Endothelial cell of umbilical vein (primary cell): ENCODE results near the gene PKD2. TPM values are rescaled to one million over a fixed set of nuclear protein-coding genes. Genes with fewer than 3 reads are reported as not detected.
A peak's percentile ranks its signal among the peaks of the same experiment; 100 is the strongest.

Experiments used
- BruUV-seq: library from RNA; stranded (reverse); fragments of 400-500 nt; replicated peaks from 2 replicates; lab custom pipeline; 2021; lab: Mats Ljungman, UMichigan
- CTCF ChIA-PET: fragments of 300-600, 350-600 bp; sonication (Branson Sonifier 250); formaldehyde crosslinking; loops from one replicate; lab custom pipeline; 2021; ENCODE audit warnings: antibody characterized with exemption, inconsistent platforms; lab: Charles Lee
- POLR2A ChIA-PET: fragments of 300-600, 350-600 bp; sonication (Branson Sonifier 250); formaldehyde crosslinking; loops from one replicate; lab custom pipeline; 2021; ENCODE audit warnings: antibody characterized with exemption, inconsistent platforms; lab: Charles Lee
- DNase-seq: peaks from one replicate; pipeline ENCODE4 v3.0.0-alpha.2; 2011; ENCODE audit warnings: low read depth, low spot score
- FAIRE-seq: peaks from 2 replicates; lab custom pipeline; 2011; peaks lifted over from hg19 to GRCh38; lab: Jason Lieb, UNC
- H2AFZ ChIP-seq: 2 replicates; pipeline ENCODE4 v1.6.0; 2012; ENCODE audit warnings: low read depth, low read length, control low read depth, inconsistent platforms
- H3K27ac ChIP-seq: 2 replicates; pipeline ENCODE4 v1.5.1; 2011; ENCODE audit warnings: low read depth, mild to moderate bottlenecking, control low read depth, low read length, moderate library complexity; ENCODE audit not compliant: insufficient read depth
- H3K27me3 ChIP-seq, 2 experiments: 2 replicates each; pipeline versions ENCODE4 v1.6.0 to v1.6.1; 2011; ENCODE audit warnings: low read length in 2 of 2, mixed read lengths in 1 of 2; ENCODE audit not compliant: control insufficient read depth in 2 of 2, insufficient read depth in 2 of 2
- H3K36me3 ChIP-seq, 2 experiments: 2 replicates in 1 of 2; 3 replicates in 1 of 2; pipeline ENCODE4 v1.5.1; 2011; ENCODE audit warnings: low read length in 2 of 2, mild to moderate bottlenecking in 1 of 2, moderate library complexity in 1 of 2; ENCODE audit not compliant: control insufficient read depth in 2 of 2, insufficient read depth in 2 of 2; ENCODE audit errors: extremely low read depth in 1 of 2
- H3K4me1 ChIP-seq: 3 replicates; pipeline ENCODE4 v1.5.1; 2011; ENCODE audit warnings: mild to moderate bottlenecking, low read length; ENCODE audit not compliant: control insufficient read depth, insufficient read depth; ENCODE audit errors: extremely low read depth
- H3K4me2 ChIP-seq: 2 replicates; pipeline ENCODE4 v1.6.1; 2011; ENCODE audit warnings: low read length, control low read depth, mixed read lengths; ENCODE audit not compliant: insufficient read depth
- H3K4me3 ChIP-seq, 3 experiments: fragments of 200-600 bp in 1 of 3; sonication (generic), shearing (Covaris generic) in 1 of 3; replicated peaks in 1 of 3; 2 replicates each; pipeline ENCODE4 v1.5.1; 2011 to 2016; ENCODE audit warnings: control low read depth in 3 of 3, low read length in 3 of 3, mild to moderate bottlenecking in 2 of 3, inconsistent platforms in 1 of 3, low read depth in 1 of 3, moderate library complexity in 1 of 3; ENCODE audit not compliant: insufficient read depth in 1 of 3
- H3K79me2 ChIP-seq: 2 replicates; pipeline ENCODE4 v1.6.0; 2012; ENCODE audit warnings: low read length, inconsistent platforms; ENCODE audit not compliant: control insufficient read depth, insufficient read depth
- H3K9ac ChIP-seq: replicated peaks from 2 replicates; pipeline ENCODE3; 2011; ENCODE audit warnings: low read length, control low read depth; ENCODE audit not compliant: insufficient read depth; ENCODE audit errors: extremely low read depth
- H3K9me1 ChIP-seq: replicated peaks from 3 replicates; pipeline ENCODE4 v1.6.0; 2011; ENCODE audit warnings: mild to moderate bottlenecking, low read length; ENCODE audit not compliant: control insufficient read depth, insufficient read depth; ENCODE audit errors: extremely low read depth
- H3K9me3 ChIP-seq: replicated peaks from 2 replicates; pipeline ENCODE4 v1.5.1; 2012; ENCODE audit warnings: low read length, inconsistent platforms; ENCODE audit not compliant: control insufficient read depth, insufficient read depth
- H4K20me1 ChIP-seq: replicated peaks from 2 replicates; pipeline ENCODE3; 2011; ENCODE audit warnings: mild to moderate bottlenecking, low read length; ENCODE audit not compliant: control insufficient read depth, insufficient read depth; ENCODE audit errors: extremely low read depth
- CTCF ChIP-seq, 2 donors: IDR thresholded peaks; 1 replicate in 1 of 2; 2 replicates in 1 of 2; pipeline ENCODE4 v1.5.1; 2011; ENCODE audit warnings: low read length in 2 of 2, mild to moderate bottlenecking in 2 of 2, moderate library complexity in 2 of 2, control low read depth in 1 of 2, inconsistent platforms in 1 of 2, low read depth in 1 of 2; ENCODE audit not compliant: insufficient read depth in 1 of 2; ENCODE audit errors: extremely low read depth in 1 of 2
- EZH2 ChIP-seq: IDR thresholded peaks from 2 replicates; pipeline ENCODE4 v1.6.1; 2012; ENCODE audit warnings: borderline replicate concordance, low read depth, mild to moderate bottlenecking, moderate library complexity, low read length, inconsistent platforms; ENCODE audit not compliant: severe bottlenecking
- FOS ChIP-seq: IDR thresholded peaks from 2 replicates; pipeline ENCODE4 v1.6.1; 2011; ENCODE audit warnings: mild to moderate bottlenecking, low read length, moderate library complexity, borderline replicate concordance; ENCODE audit not compliant: insufficient read depth
- GATA2 ChIP-seq: IDR thresholded peaks from 2 replicates; pipeline ENCODE4 v1.7.0; 2011; ENCODE audit warnings: low read depth, mild to moderate bottlenecking, moderate library complexity, mixed read lengths, low read length; ENCODE audit not compliant: insufficient read length, insufficient read depth
- JUN ChIP-seq: IDR thresholded peaks from 2 replicates; pipeline ENCODE4 v1.6.1; 2011; ENCODE audit warnings: borderline replicate concordance, low read depth; ENCODE audit not compliant: insufficient read length, insufficient read depth
- MAX ChIP-seq: IDR thresholded peaks from 2 replicates; pipeline ENCODE4 v1.6.1; 2011; ENCODE audit not compliant: insufficient read depth, insufficient read length
- MYC ChIP-seq: IDR thresholded peaks from one replicate; pipeline ENCODE4 v1.6.1; 2011; ENCODE audit warnings: mild to moderate bottlenecking, low read depth, low read length
- POLR2A ChIP-seq: IDR thresholded peaks from 2 replicates; pipeline ENCODE4 v1.6.1; 2012; ENCODE audit warnings: low read depth, mild to moderate bottlenecking, control low read depth, low read length
- dilution Hi-C: fragments of 300-500 bp; cut with MboI; formaldehyde crosslinking; loops from one replicate; pipeline ENCODE4 v1.15.0; 2019; ENCODE audit warnings: low sequenced_read_pairs; ENCODE audit not compliant: extremely low pct_ligation_motif_present
- intact Hi-C: fragments of 100-400 bp; cut with micrococcal nuclease; formaldehyde crosslinking; loops from one replicate; pipeline ENCODE4 v1.10.0; 2022
- polyA plus RNA-seq, 4 experiments: library from polyadenylated mRNA; depleted of rRNA in 3 of 4; stranded (reverse) in 3 of 4; unstranded in 1 of 4; fragments of >200 nt; gene quantifications; 2 replicates each; pipeline versions ENCODE4 v1.2.1 to v1.2.3, GENCODE V29; 2011 to 2012; ENCODE audit warnings: missing spikeins in 1 of 4
- total RNA-seq: library from RNA; stranded (reverse); gene quantifications from 2 replicates; pipeline ENCODE4 v1.2.3, GENCODE V29; 2021

The PKD2 gene
- total and polyA plus RNA-seq, 2 donors (not counting 3 experiments of a cell fraction or from before 2014, with no cell fraction given): 23.1 to 27.0 TPM

DNA sequence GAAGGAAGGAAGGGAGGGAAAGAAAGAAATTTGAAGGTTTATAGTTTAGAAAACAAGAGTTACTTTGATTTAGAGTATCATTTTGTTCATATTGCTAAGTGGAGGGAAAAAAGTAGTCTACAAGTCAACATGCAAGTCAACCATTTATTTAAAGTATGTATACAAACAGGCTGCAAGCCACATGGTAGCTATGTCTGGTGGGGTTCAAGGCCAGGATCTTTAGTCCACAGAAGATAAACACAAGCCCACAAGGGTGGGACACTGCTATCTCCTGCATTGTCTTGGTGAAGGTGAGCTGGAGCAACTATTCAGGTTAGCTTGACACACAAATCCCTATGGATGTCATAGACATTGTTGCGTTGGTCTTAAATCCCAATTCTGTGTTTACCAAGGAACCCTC, 79.6 kb downstream of the PKD2 start:
- H3K4me1 ChIP-seq: no peaks in the 10 kb centered on the region
- no peak overlapping the region for H3K4me2 ChIP-seq
- no peaks in the 10 kb centered on the region for H3K9me3 ChIP-seq
- TF ChIP-seq GATA2: no peak
- TF ChIP-seq EZH2: no peak
- no peak for TF ChIP-seq JUN
- no peak for TF ChIP-seq CTCF (IDR thresholded peaks at IDR 0.05; ENCODE audit: extremely low read depth in 1 of 2, insufficient read depth in 1 of 2, low read depth in 1 of 2, low read length in 2 of 2)
- intact Hi-C loops: no loop called here
- H3K27ac ChIP-seq: no peak overlapping the region
- FAIRE-seq: no peak
- BruUV-seq: no TSS peak
- H3K36me3 ChIP-seq: no peaks in the 10 kb centered on the region
- no peak overlapping the region for H3K4me3 ChIP-seq
- H3K27me3 ChIP-seq: no peaks in the 10 kb centered on the region
- no peaks in the 10 kb centered on the region for H4K20me1 ChIP-seq
- DNase-seq: no peak
- no peak overlapping the region for H2AFZ ChIP-seq
- ChIA-PET POLR2A (no interaction called here), CTCF (interaction anchor here (0.5 to 0.9 kb wide), 3 partner anchors 14 to 430 kb away, joined by 3 to 4 read pairs (median 3); no protein-coding TSS in a partner anchor)
- H3K9ac ChIP-seq: no peak overlapping the region
- H3K9me1 ChIP-seq: no peaks in the 10 kb centered on the region
- no peaks in the 10 kb centered on the region for H3K79me2 ChIP-seq
- dilution Hi-C loops: no loop called here

- CTCF ChIA-PET: interaction anchor here (1.4 kb wide), 1 partner anchor 15 kb away, joined by 3 read pairs; no protein-coding TSS in a partner anchor
- no peaks in the 10 kb centered on the region for H3K36me3 ChIP-seq
- H3K4me2 ChIP-seq: no peak overlapping the region
- DNase-seq (peak; percentile 47), FAIRE-seq (peak; percentile 59)
- TF ChIP-seq MYC: no peak
- TF ChIP-seq GATA2: no peak
- TF ChIP-seq FOS: no peak
- no peak for TF ChIP-seq MAX
- no peak for TF ChIP-seq POLR2A
- no peaks in the 10 kb centered on the region for H4K20me1 ChIP-seq
- intact Hi-C loops (no loop called here), dilution Hi-C loops (no loop called here)
- no TSS peak for BruUV-seq
- no peaks in the 10 kb centered on the region for H3K9me1 ChIP-seq
- H3K9ac ChIP-seq: no peak overlapping the region
- no peak overlapping the region for H3K27ac ChIP-seq
- no peaks in the 10 kb centered on the region for H3K79me2 ChIP-seq
- H3K4me1 ChIP-seq: no peaks in the 10 kb centered on the region
- POLR2A ChIA-PET: no interaction called here
- no peak overlapping the region for H3K4me3 ChIP-seq
- no peak overlapping the region for H2AFZ ChIP-seq
- H3K27me3 ChIP-seq: no peaks in the 10 kb centered on the region
- H3K9me3 ChIP-seq: no peaks in the 10 kb centered on the region
Measured at GRCh38 chr4:88090898-88091297, 83.5 kb downstream of the PKD2 start.
